DND-41 (cell line): ENCODE data around the gene C6orf15.

Experiments
- ATAC-seq: fragments of 200-7000 bp; cut with Tn5 transposase; 3 replicates; pipeline ENCODE4 v1.9.1; 2021; ENCODE audit warnings: low read depth; ENCODE audit not compliant: insufficient read depth
- DNase-seq: peaks from one replicate; pipeline ENCODE4 v3.0.0-alpha.2; 2020
- H2AFZ ChIP-seq: 2 replicates; pipeline ENCODE4 v1.6.0; 2012; ENCODE audit warnings: low read depth, low read length
- H3K27ac ChIP-seq: 2 replicates; pipeline ENCODE4 v1.5.1; 2012; ENCODE audit warnings: low read length, inconsistent platforms
- H3K27me3 ChIP-seq: fragments of 200-600 bp; sonication (generic); 2 replicates; pipeline ENCODE4 v1.6.0; 2012; ENCODE audit warnings: low read length, mild to moderate bottlenecking, inconsistent platforms; ENCODE audit not compliant: insufficient read depth, poor library complexity
- H3K36me3 ChIP-seq: 2 replicates; pipeline ENCODE4 v1.5.1; 2012; ENCODE audit warnings: low read length, inconsistent platforms; ENCODE audit not compliant: insufficient read depth
- H3K4me1 ChIP-seq: 2 replicates; pipeline ENCODE4 v1.5.1; 2012; ENCODE audit warnings: mild to moderate bottlenecking, low read length; ENCODE audit not compliant: insufficient read depth
- H3K4me2 ChIP-seq: 2 replicates; pipeline ENCODE4 v1.6.0; 2012; ENCODE audit warnings: mild to moderate bottlenecking, moderate library complexity, low read length, inconsistent platforms; ENCODE audit not compliant: insufficient read depth
- H3K4me3 ChIP-seq, 2 experiments: fragments of 200-600 bp in 1 of 2; shearing (Covaris generic) in 1 of 2; 2 replicates each; pipeline ENCODE4 v1.5.1; 2012 to 2016; ENCODE audit warnings: inconsistent platforms in 2 of 2, low read length in 2 of 2, mild to moderate bottlenecking in 2 of 2, low read depth in 1 of 2, moderate library complexity in 1 of 2
- H3K79me2 ChIP-seq: 2 replicates; pipeline ENCODE4 v1.6.0; 2012; ENCODE audit warnings: low read length, inconsistent platforms; ENCODE audit not compliant: insufficient read depth
- H3K9ac ChIP-seq: 2 replicates; pipeline ENCODE4 v1.6.0; 2012; ENCODE audit warnings: low read depth, mild to moderate bottlenecking, inconsistent platforms, low read length, moderate library complexity
- H3K9me3 ChIP-seq: 2 replicates; pipeline ENCODE4 v1.5.1; 2012; ENCODE audit warnings: low read length, moderate library complexity, mild to moderate bottlenecking, inconsistent platforms; ENCODE audit not compliant: insufficient read depth, severe bottlenecking
- H4K20me1 ChIP-seq: 2 replicates; pipeline ENCODE4 v1.6.0; 2012; ENCODE audit warnings: low read length; ENCODE audit not compliant: insufficient read depth
- EZH2 ChIP-seq: IDR thresholded peaks from 3 replicates; pipeline ENCODE4 v1.6.1; 2012; ENCODE audit warnings: borderline replicate concordance, low read depth, mild to moderate bottlenecking, moderate library complexity, low read length, inconsistent platforms; ENCODE audit not compliant: severe bottlenecking
- TF ChIP-seq, protein P1 (sequence below): IDR thresholded peaks from 2 replicates; pipeline ENCODE4 v1.5.1; 2012; ENCODE audit warnings: borderline replicate concordance, low read length, moderate library complexity, mild to moderate bottlenecking; ENCODE audit not compliant: poor library complexity, severe bottlenecking; ENCODE audit errors: extremely low read depth

C6orf15 gene

DNA sequence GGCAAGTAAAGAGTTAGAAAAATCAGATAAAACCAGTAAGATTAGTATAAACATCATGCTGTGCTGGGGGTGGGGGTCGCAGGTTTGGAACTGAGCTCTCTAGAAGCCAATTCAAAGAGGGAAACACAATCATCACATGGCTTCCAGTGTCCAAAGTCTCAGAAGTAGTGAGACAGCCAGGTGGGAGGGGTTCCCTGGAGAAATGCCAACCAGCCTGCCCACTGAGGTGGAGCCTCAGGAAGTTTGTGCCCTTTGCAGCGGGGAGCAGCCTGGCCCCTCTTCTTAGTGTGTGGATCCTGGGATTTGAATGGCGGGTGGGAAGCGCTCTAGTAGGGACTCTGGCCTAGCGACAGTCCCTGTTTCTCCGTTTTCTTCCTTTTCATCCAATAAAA, 21.4 kb downstream of the C6orf15 start:
- Histone ChIP-seq H4K20me1 (no peaks in the 10 kb centered on the region), H3K4me2 (no peak overlapping the region), H2AFZ (no peak overlapping the region), H3K27ac (no peak overlapping the region), H3K9ac (no peak overlapping the region), H3K27me3 (no peaks in the 10 kb centered on the region), H3K9me3 (no peaks in the 10 kb centered on the region), H3K4me1 (peaks cover 14% of the 10 kb centered on the region), H3K36me3 (no peaks in the 10 kb centered on the region), H3K79me2 (no peaks in the 10 kb centered on the region), H3K4me3 (no peak overlapping the region)
- TF ChIP-seq, protein P1, sequence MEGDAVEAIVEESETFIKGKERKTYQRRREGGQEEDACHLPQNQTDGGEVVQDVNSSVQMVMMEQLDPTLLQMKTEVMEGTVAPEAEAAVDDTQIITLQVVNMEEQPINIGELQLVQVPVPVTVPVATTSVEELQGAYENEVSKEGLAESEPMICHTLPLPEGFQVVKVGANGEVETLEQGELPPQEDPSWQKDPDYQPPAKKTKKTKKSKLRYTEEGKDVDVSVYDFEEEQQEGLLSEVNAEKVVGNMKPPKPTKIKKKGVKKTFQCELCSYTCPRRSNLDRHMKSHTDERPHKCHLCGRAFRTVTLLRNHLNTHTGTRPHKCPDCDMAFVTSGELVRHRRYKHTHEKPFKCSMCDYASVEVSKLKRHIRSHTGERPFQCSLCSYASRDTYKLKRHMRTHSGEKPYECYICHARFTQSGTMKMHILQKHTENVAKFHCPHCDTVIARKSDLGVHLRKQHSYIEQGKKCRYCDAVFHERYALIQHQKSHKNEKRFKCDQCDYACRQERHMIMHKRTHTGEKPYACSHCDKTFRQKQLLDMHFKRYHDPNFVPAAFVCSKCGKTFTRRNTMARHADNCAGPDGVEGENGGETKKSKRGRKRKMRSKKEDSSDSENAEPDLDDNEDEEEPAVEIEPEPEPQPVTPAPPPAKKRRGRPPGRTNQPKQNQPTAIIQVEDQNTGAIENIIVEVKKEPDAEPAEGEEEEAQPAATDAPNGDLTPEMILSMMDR: no peak
- TF ChIP-seq EZH2: no peak
- ATAC-seq: no peak
- DNase-seq: no peak

DNA sequence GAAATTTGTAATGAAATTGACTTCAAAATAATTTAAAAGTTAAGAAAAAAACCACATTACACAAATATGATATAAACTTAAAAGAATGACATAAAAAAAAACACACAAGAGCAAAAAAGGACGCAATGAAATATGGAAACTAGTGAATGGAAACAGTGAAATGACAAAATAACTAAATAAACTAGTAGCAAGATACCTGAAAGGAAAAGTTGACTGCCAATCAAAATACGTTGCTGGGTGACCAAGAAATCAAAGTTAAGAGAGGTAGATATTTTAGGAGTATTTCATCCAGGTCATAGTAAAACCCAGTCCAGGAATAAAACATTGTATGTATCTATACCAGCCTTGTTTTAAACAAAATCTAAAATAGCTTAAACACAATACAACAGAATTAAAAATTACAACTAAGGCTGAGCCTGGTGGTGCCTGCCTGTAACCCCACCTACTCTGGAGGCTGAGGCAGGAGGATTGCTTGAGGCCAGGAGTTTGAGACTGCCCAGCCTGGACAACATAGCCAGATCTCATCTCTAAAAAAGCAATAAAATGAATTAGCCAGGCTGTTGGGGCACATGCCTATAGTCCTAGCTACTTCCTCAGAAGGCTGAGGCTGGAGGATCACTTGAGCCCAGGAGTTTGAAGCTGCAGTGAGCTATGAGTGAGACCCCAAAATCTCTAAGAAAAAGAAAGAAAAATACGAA, 22.0 kb downstream of the C6orf15 start:
- no peak for DNase-seq
- no peak overlapping the region for H3K27ac ChIP-seq
- no peaks in the 10 kb centered on the region for H3K9me3 ChIP-seq
- no peak for TF ChIP-seq EZH2
- TF ChIP-seq, protein P1: no peak
- no peaks in the 10 kb centered on the region for H3K79me2 ChIP-seq
- H3K4me1 ChIP-seq: peaks cover 14% of the 10 kb centered on the region
- no peaks in the 10 kb centered on the region for H3K27me3 ChIP-seq
- no peaks in the 10 kb centered on the region for H3K36me3 ChIP-seq
- H3K4me2 ChIP-seq: no peak overlapping the region
- H2AFZ ChIP-seq: no peak overlapping the region
- no peaks in the 10 kb centered on the region for H4K20me1 ChIP-seq
- no peak overlapping the region for H3K9ac ChIP-seq
- no peak overlapping the region for H3K4me3 ChIP-seq
- no peak for ATAC-seq

DNA sequence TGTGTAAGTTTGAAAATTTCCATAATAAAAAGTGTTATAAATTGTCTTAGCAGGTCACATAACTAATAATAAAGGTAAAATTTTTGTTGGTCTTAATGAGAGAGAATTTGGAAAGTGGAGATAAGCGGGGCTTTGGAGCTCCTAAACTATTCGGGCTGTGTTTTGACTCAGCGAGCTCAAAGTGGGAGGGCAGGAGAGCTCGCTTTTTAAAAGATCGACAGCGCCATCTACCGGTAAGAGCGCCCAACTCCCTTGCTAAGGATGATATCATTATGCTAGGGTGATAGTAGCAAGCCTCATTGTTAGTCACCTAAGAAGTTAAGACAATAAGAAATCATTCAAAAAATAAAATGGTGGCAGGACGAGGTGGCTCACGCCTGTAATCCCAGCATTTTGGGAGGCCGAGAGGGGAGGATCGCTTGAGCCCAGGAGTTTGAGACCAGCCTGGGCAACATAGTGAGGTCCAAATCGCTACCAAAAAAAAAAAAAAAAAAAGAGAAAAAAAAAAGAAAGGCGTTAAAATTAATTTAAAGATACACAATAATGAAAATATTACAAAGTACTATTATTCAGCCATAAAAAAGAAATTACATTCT, 24.8 kb downstream of the C6orf15 start:
- Histone ChIP-seq H3K27me3 (no peaks in the 10 kb centered on the region), H3K27ac (no peak overlapping the region), H3K36me3 (no peaks in the 10 kb centered on the region), H3K4me2 (no peak overlapping the region), H3K9me3 (no peaks in the 10 kb centered on the region), H2AFZ (no peak overlapping the region), H3K79me2 (no peaks in the 10 kb centered on the region), H4K20me1 (no peaks in the 10 kb centered on the region), H3K9ac (no peak overlapping the region), H3K4me3 (no peak overlapping the region), H3K4me1 (no peaks in the 10 kb centered on the region)
- TF ChIP-seq, protein P1: peak; percentile 93
- TF ChIP-seq EZH2: no peak
- ATAC-seq (peak; percentile 99), DNase-seq (peak; percentile 85)
